ENCODE data around the gene DYNLL1. TPM values are rescaled to one million over a fixed set of nuclear protein-coding genes. Genes with fewer than 3 reads are reported as not detected.

The DYNLL1 gene
- total and polyA plus RNA-seq, 2 of the 13 experiments (the other 11 are each of a cell fraction or from before 2014, with no cell fraction given) = 271 to 294 TPM

GRCh38 chr12:120469450-120470149, 26.3 kb upstream of the DYNLL1 start, which contains the start of gene SRSF9 (continued):
- TF ChIP-seq SP1 (IDR thresholded peaks at IDR 0.05) = no peak
- peak; percentile 48; the same call in 1 of the 2 replicates for TF ChIP-seq SP1 (CRISPR knock-in tag; IDR thresholded peaks at IDR 0.05)
- no peak for TF ChIP-seq NAIF1 (CRISPR knock-in tag; IDR thresholded peaks at IDR 0.05; ENCODE audit: borderline replicate concordance)
- no peak for TF ChIP-seq ZNF432 (CRISPR knock-in tag; IDR thresholded peaks at IDR 0.05; ENCODE audit: borderline replicate concordance)
- peak; percentile 3; the same call in 1 of the 2 replicates for TF ChIP-seq ZNF230 (CRISPR knock-in tag; IDR thresholded peaks at IDR 0.05)
- TF ChIP-seq, protein P1, sequence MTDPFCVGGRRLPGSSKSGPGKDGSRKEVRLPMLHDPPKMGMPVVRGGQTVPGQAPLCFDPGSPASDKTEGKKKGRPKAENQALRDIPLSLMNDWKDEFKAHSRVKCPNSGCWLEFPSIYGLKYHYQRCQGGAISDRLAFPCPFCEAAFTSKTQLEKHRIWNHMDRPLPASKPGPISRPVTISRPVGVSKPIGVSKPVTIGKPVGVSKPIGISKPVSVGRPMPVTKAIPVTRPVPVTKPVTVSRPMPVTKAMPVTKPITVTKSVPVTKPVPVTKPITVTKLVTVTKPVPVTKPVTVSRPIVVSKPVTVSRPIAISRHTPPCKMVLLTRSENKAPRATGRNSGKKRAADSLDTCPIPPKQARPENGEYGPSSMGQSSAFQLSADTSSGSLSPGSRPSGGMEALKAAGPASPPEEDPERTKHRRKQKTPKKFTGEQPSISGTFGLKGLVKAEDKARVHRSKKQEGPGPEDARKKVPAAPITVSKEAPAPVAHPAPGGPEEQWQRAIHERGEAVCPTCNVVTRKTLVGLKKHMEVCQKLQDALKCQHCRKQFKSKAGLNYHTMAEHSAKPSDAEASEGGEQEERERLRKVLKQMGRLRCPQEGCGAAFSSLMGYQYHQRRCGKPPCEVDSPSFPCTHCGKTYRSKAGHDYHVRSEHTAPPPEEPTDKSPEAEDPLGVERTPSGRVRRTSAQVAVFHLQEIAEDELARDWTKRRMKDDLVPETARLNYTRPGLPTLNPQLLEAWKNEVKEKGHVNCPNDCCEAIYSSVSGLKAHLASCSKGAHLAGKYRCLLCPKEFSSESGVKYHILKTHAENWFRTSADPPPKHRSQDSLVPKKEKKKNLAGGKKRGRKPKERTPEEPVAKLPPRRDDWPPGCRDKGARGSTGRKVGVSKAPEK (CRISPR knock-in tag; IDR thresholded peaks at IDR 0.05; ENCODE audit: borderline replicate concordance) = no peak
- TF ChIP-seq, protein P2, sequence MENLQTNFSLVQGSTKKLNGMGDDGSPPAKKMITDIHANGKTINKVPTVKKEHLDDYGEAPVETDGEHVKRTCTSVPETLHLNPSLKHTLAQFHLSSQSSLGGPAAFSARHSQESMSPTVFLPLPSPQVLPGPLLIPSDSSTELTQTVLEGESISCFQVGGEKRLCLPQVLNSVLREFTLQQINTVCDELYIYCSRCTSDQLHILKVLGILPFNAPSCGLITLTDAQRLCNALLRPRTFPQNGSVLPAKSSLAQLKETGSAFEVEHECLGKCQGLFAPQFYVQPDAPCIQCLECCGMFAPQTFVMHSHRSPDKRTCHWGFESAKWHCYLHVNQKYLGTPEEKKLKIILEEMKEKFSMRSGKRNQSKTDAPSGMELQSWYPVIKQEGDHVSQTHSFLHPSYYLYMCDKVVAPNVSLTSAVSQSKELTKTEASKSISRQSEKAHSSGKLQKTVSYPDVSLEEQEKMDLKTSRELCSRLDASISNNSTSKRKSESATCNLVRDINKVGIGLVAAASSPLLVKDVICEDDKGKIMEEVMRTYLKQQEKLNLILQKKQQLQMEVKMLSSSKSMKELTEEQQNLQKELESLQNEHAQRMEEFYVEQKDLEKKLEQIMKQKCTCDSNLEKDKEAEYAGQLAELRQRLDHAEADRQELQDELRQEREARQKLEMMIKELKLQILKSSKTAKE (CRISPR knock-in tag; IDR thresholded peaks at IDR 0.05; ENCODE audit: borderline replicate concordance) = no peak
- no peak for TF ChIP-seq ZNF550 (CRISPR knock-in tag; IDR thresholded peaks at IDR 0.05; ENCODE audit: borderline replicate concordance)
- TF ChIP-seq ZNF10 (CRISPR knock-in tag; IDR thresholded peaks at IDR 0.05; ENCODE audit: borderline replicate concordance, low read depth) = no peak
- peak; percentile 88 for TF ChIP-seq PHF8 (CRISPR knock-in tag; IDR thresholded peaks at IDR 0.05)
- TF ChIP-seq FOXO4 (CRISPR knock-in tag; conservative IDR thresholded peaks at IDR 0.05) = no peak
- TF ChIP-seq ZNF670 (CRISPR knock-in tag; IDR thresholded peaks at IDR 0.05; ENCODE audit: borderline replicate concordance) = no peak; the same call in 1 of the 2 replicates
- peak; percentile 75; the same call in 1 of the 2 replicates for TF ChIP-seq FOXK1 (CRISPR knock-in tag; IDR thresholded peaks at IDR 0.05; ENCODE audit: borderline replicate concordance, low read depth)
- no peak; the same call in 1 of the 2 replicates for TF ChIP-seq HBP1 (CRISPR knock-in tag; IDR thresholded peaks at IDR 0.05; ENCODE audit: low read depth)
- TF ChIP-seq ZNF138 (CRISPR knock-in tag; IDR thresholded peaks at IDR 0.05; ENCODE audit: low read depth) = no peak
- TF ChIP-seq TEAD2 (CRISPR knock-in tag; IDR thresholded peaks at IDR 0.05) = no peak
- no peak; the same call in 1 of the 2 replicates for TF ChIP-seq PAXIP1 (CRISPR knock-in tag; conservative IDR thresholded peaks at IDR 0.05)
